K562 (cell line): Measurements from ENCODE around the gene SCEL. TPM values are rescaled to one million over a fixed set of nuclear protein-coding genes. Genes with fewer than 3 reads are reported as not detected.
"Not testable (repeated sequence)": the region's sequence is repeated elsewhere in the genome, so short reads cannot be mapped to it uniquely, and the experiment has no call there.

Experiments used
- ATAC-seq: fragments of 200-7000 bp; cut with Tn5 transposase; 3 replicates; pipeline ENCODE4 v1.9.1; 2020; ENCODE audit warnings: moderate library complexity
- BruUV-seq: library from RNA; stranded (reverse); fragments of 400-500 nt; replicated peaks from 2 replicates; lab custom pipeline; 2021; lab: Mats Ljungman, UMichigan
- CTCF ChIA-PET: fragments of 300-600 bp; formaldehyde crosslinking; extraction: SDS; loops from one replicate; lab custom pipeline; 2021; ENCODE audit warnings: low intra/inter-chr PET ratio; lab: Yijun Ruan, JAX
- POLR2A ChIA-PET: fragments of 300-600, 350-650 bp; sonication (Branson Sonifier 250); formaldehyde crosslinking; extraction: SDS; loops from one replicate; lab custom pipeline; 2021; ENCODE audit warnings: antibody characterized with exemption, inconsistent platforms; lab: Yijun Ruan, JAX
- DNase-seq, 4 experiments: peaks; one replicate each; pipeline versions ENCODE4 v3.0.0 to v3.0.0-alpha.2; 2011 to 2018; ENCODE audit warnings: low spot score in 3 of 4, mixed read lengths in 3 of 4; ENCODE audit errors: extremely low read depth in 1 of 4
- FAIRE-seq: peaks from 2 replicates; lab custom pipeline; 2011; peaks lifted over from hg19 to GRCh38; lab: Jason Lieb, UNC
- H2AFZ ChIP-seq: 2 replicates; pipeline ENCODE4 v1.6.0; 2011; ENCODE audit warnings: low read depth, low read length, control low read depth, inconsistent platforms
- H3K27ac ChIP-seq: fragments of 200-600 bp; 3 replicates; pipeline ENCODE4 v1.8.0; 2011; ENCODE audit warnings: low read depth, mild to moderate bottlenecking, control low read depth, inconsistent platforms, low read length, moderate library complexity, mixed read lengths; ENCODE audit errors: extremely low read depth
- H3K27me3 ChIP-seq, 2 experiments: fragments of 300-600 bp in 1 of 2; 2 replicates in 1 of 2; 3 replicates in 1 of 2; pipeline versions ENCODE4 v1.6.0 to v1.8.0; 2011; ENCODE audit warnings: inconsistent platforms in 2 of 2, low read length in 2 of 2, mild to moderate bottlenecking in 1 of 2, mixed read lengths in 1 of 2, moderate library complexity in 1 of 2; ENCODE audit not compliant: control insufficient read depth in 2 of 2, insufficient read depth in 2 of 2
- H3K36me3 ChIP-seq: fragments of 300-600 bp; 3 replicates; pipeline ENCODE4 v1.8.0; 2011; ENCODE audit warnings: mild to moderate bottlenecking, low read length, inconsistent platforms; ENCODE audit not compliant: control insufficient read depth, insufficient read depth
- H3K4me1 ChIP-seq, 2 experiments: fragments of 200-600 bp in 1 of 2; replicated peaks in 1 of 2; 2 replicates in 1 of 2; 3 replicates in 1 of 2; pipeline versions ENCODE4 v1.5.1 to v1.8.0; 2011; ENCODE audit warnings: inconsistent platforms in 2 of 2, low read length in 2 of 2, mild to moderate bottlenecking in 1 of 2, mixed read lengths in 1 of 2, moderate library complexity in 1 of 2; ENCODE audit not compliant: control insufficient read depth in 2 of 2, insufficient read depth in 2 of 2
- H3K4me2 ChIP-seq: 2 replicates; pipeline ENCODE4 v1.6.1; 2011; ENCODE audit warnings: low read length, control low read depth, inconsistent platforms, mixed read lengths; ENCODE audit not compliant: insufficient read depth
- H3K4me3 ChIP-seq: fragments of 200-600 bp; sonication (generic), shearing (Covaris generic); 2 replicates; pipeline ENCODE4 v1.5.1; 2016; ENCODE audit warnings: control low read depth, inconsistent platforms
- H3K79me2 ChIP-seq: fragments of 200-600 bp; 3 replicates; pipeline ENCODE4 v1.8.0; 2011; ENCODE audit warnings: low read length, inconsistent platforms; ENCODE audit not compliant: control insufficient read depth, insufficient read depth
- H3K9ac ChIP-seq, 2 experiments: 2 replicates each; pipeline versions ENCODE4 v1.6.0 to v1.6.1; 2011; ENCODE audit warnings: low read depth in 2 of 2, low read length in 2 of 2, control low read depth in 1 of 2, inconsistent platforms in 1 of 2, mild to moderate bottlenecking in 1 of 2, mixed read lengths in 1 of 2; ENCODE audit not compliant: insufficient read depth in 1 of 2
- H3K9me1 ChIP-seq: one replicate; pipeline ENCODE4 v1.6.0; 2011; ENCODE audit warnings: inconsistent platforms, mild to moderate bottlenecking, low read length, moderate library complexity; ENCODE audit not compliant: control insufficient read depth, insufficient read depth
- H3K9me3 ChIP-seq: replicated peaks from 2 replicates; pipeline ENCODE4 v1.5.1; 2011; ENCODE audit warnings: low read depth, low read length, inconsistent platforms; ENCODE audit not compliant: control insufficient read depth, insufficient read depth
- H4K20me1 ChIP-seq: replicated peaks from 2 replicates; pipeline ENCODE4 v1.6.1; 2011; ENCODE audit warnings: low read length, inconsistent platforms, mixed read lengths; ENCODE audit not compliant: control insufficient read depth, insufficient read depth
- ARHGAP35 ChIP-seq: fragments of 450-650 bp; IDR thresholded peaks from 2 replicates; pipeline ENCODE4 v1.6.1; 2018; ENCODE audit not compliant: partially characterized antibody
- CGGBP1 ChIP-seq: fragments of 250-450 bp; sonication (Bioruptor Pico); IDR thresholded peaks from 2 replicates; pipeline ENCODE4 v1.9.0; 2021; ENCODE audit warnings: mild to moderate bottlenecking
- EP400 ChIP-seq: fragments of 450-650 bp; IDR thresholded peaks from 2 replicates; pipeline ENCODE4 v1.6.1; 2017; ENCODE audit warnings: antibody characterized with exemption, mild to moderate bottlenecking, moderate library complexity
- HMG20A ChIP-seq: fragments of 450-650 bp; formaldehyde crosslinking; conservative IDR thresholded peaks from 2 replicates; pipeline ENCODE4 v1.4.0; 2020; ENCODE audit warnings: mild to moderate bottlenecking, mixed read lengths
- HNRNPUL1 ChIP-seq: fragments of 200-400 bp; formaldehyde crosslinking; IDR thresholded peaks from 2 replicates; pipeline ENCODE4 v1.6.1; 2017; ENCODE audit warnings: low read length
- MTA3 ChIP-seq: fragments of 450-650 bp; formaldehyde crosslinking; IDR thresholded peaks from 2 replicates; pipeline ENCODE4 v1.6.1; 2017; ENCODE audit warnings: mild to moderate bottlenecking, borderline replicate concordance
- SMC3 ChIP-seq: conservative IDR thresholded peaks from 2 replicates; pipeline ENCODE4 v1.6.1; 2011; ENCODE audit warnings: low read depth, low read length, improper control_type of control experiment; ENCODE audit not compliant: insufficient read depth
- ZC3H8 ChIP-seq: fragments of 450-650 bp; IDR thresholded peaks from 2 replicates; pipeline ENCODE4 v1.6.1; 2017
- ZNF318 ChIP-seq, 2 experiments: fragments of 450-650 bp; IDR thresholded peaks; 2 replicates each; pipeline ENCODE4 v1.6.1; 2016; ENCODE audit warnings: mild to moderate bottlenecking in 2 of 2, borderline replicate concordance in 1 of 2, low read depth in 1 of 2, moderate library complexity in 1 of 2
- WGBS: fragments of 100-300 bp; shearing (Covaris generic); methylation state at CpG from one replicate; pipeline ENCODE4 v1.1.6; 2016; ENCODE audit warnings: low coverage, mixed read lengths; ENCODE audit not compliant: insufficient coverage; ENCODE audit errors: missing lambda C conversion rate; 5-methylcytosine and 5-hydroxymethylcytosine counted together
- in situ Hi-C: fragments of 300-500 bp; cut with MboI; formaldehyde crosslinking; loops from 4 replicates; pipeline ENCODE4 v1.15.0; 2018; ENCODE audit warnings: inconsistent platforms, mixed read lengths
- intact Hi-C: fragments of 100-400 bp; cut with micrococcal nuclease; formaldehyde crosslinking; loops from 2 replicates; pipeline ENCODE4 v1.14.2; 2022
- polyA plus RNA-seq, 8 experiments: library from polyadenylated mRNA; depleted of rRNA in 4 of 8; stranded (reverse) in 5 of 8; unstranded in 3 of 8; fragments of >200 nt; fragmentation: Nextera tagmentation in 2 of 8; fragmentation: Illumina TruSeq in 1 of 8; extraction: Ambion mirVana in 2 of 8; extraction: Trizol in 1 of 8; gene quantifications; 2 replicates each; pipeline versions ENCODE4 v1.2.1 to v1.2.3, GENCODE V29; 2011 to 2014; ENCODE audit warnings: inconsistent platforms in 1 of 8, missing spikeins in 1 of 8
- total RNA-seq, 7 experiments: library from RNA; depleted of rRNA in 6 of 7; stranded (reverse); fragments of >200 nt in 6 of 7; fragmentation: Illumina TruSeq in 2 of 7; extraction: Trizol in 2 of 7; gene quantifications; 2 replicates each; pipeline versions ENCODE4 v1.2.1 to v1.2.3, GENCODE V29; 2011 to 2021; ENCODE audit warnings: low replicate concordance in 1 of 7

Gene SCEL
- total and polyA plus RNA-seq, 9 of the 15 experiments (the other 6 are each of a cell fraction or from before 2014, with no cell fraction given): not detected

- TF ChIP-seq ZNF318 (IDR thresholded peaks at IDR 0.05; ENCODE audit: borderline replicate concordance in 1 of 2, low read depth in 1 of 2): no peak
- TF ChIP-seq CGGBP1: no peak
- no peak for TF ChIP-seq HNRNPUL1
- no peak for TF ChIP-seq ZC3H8
- no peak for TF ChIP-seq EP400
- TF ChIP-seq SMC3: no peak
- TF ChIP-seq HMG20A (CRISPR knock-in tag): no peak
- no peak for TF ChIP-seq MTA3
- no peak for TF ChIP-seq ARHGAP35
Measured at GRCh38 chr13:77660841-77661250, 125.3 kb downstream of the SCEL start (continued).

GRCh38 chr13:77662301-77662700 lies 126.8 kb downstream of the SCEL start:
- in situ Hi-C loops, intact Hi-C loops, H4K20me1 ChIP-seq, H3K9me3 ChIP-seq, CTCF ChIA-PET, BruUV-seq, H3K9ac ChIP-seq, H3K36me3 ChIP-seq, H3K27ac ChIP-seq, ATAC-seq, H3K4me1 ChIP-seq, POLR2A ChIA-PET, DNase-seq, H3K4me2 ChIP-seq, H3K79me2 ChIP-seq, H2AFZ ChIP-seq, H3K4me3 ChIP-seq, FAIRE-seq, H3K9me1 ChIP-seq, H3K27me3 ChIP-seq: not testable (repeated sequence)
- WGBS: 0% methylated on average over 11 of the region's 16 CpGs
